OCI-LY7 (cell line): ENCODE results near the gene CDH23. TPM values are rescaled to one million over a fixed set of nuclear protein-coding genes. Genes with fewer than 3 reads are reported as not detected.

Experiments used
- BruUV-seq: library from RNA; stranded (reverse); fragments of 400-500 nt; replicated peaks from 2 replicates; lab custom pipeline; 2021; lab: Mats Ljungman, UMichigan
- CTCF ChIA-PET: fragments of 300-600 bp; sonication (Branson Sonifier 250); formaldehyde crosslinking; loops from one replicate; lab custom pipeline; 2022; ENCODE audit warnings: antibody characterized with exemption; ENCODE audit not compliant: unreplicated experiment; lab: Charles Lee
- POLR2A ChIA-PET: fragments of 300-600 bp; sonication (Branson Sonifier 250); formaldehyde crosslinking; loops from one replicate; lab custom pipeline; 2022; ENCODE audit warnings: antibody characterized with exemption; lab: Charles Lee
- DNase-seq: peaks from one replicate; pipeline ENCODE4 v3.0.0-alpha.2; 2015; ENCODE audit warnings: low spot score
- H2AFZ ChIP-seq: fragments of 200-600 bp; sonication (generic), shearing (Covaris generic); 2 replicates; pipeline ENCODE4 v1.6.1; 2014; ENCODE audit warnings: mild to moderate bottlenecking, antibody characterized with exemption, low read length, moderate library complexity
- H3K27ac ChIP-seq: fragments of 200-600 bp; sonication (generic); 2 replicates; pipeline ENCODE4 v1.5.1; 2014; ENCODE audit warnings: mixed run types, low read depth, mild to moderate bottlenecking, moderate library complexity, low read length, inconsistent platforms; ENCODE audit not compliant: poor library complexity, severe bottlenecking
- H3K36me3 ChIP-seq: fragments of 200-600 bp; sonication (generic); 2 replicates; pipeline ENCODE4 v1.6.1; 2014; ENCODE audit warnings: mild to moderate bottlenecking, antibody characterized with exemption, low read length, moderate library complexity, mixed read lengths; ENCODE audit not compliant: insufficient read depth
- H3K4me1 ChIP-seq: fragments of 200-600 bp; sonication (generic); 2 replicates; pipeline ENCODE4 v1.5.1; 2014; ENCODE audit warnings: mild to moderate bottlenecking, low read length; ENCODE audit not compliant: insufficient read depth, poor library complexity, severe bottlenecking
- H3K4me2 ChIP-seq: fragments of 200-600 bp; sonication (generic); 2 replicates; pipeline ENCODE4 v1.6.1; 2014; ENCODE audit warnings: mild to moderate bottlenecking, low read length
- H3K4me3 ChIP-seq: fragments of 200-600 bp; sonication (generic); 2 replicates; pipeline ENCODE4 v1.5.1; 2014; ENCODE audit warnings: mild to moderate bottlenecking, low read depth, low read length; ENCODE audit not compliant: poor library complexity, severe bottlenecking
- H3K79me2 ChIP-seq: fragments of 200-600 bp; sonication (generic); 2 replicates; pipeline ENCODE4 v1.6.1; 2016; ENCODE audit warnings: low read depth, mild to moderate bottlenecking, low read length, moderate library complexity, mixed read lengths; ENCODE audit not compliant: insufficient read depth
- H3K9me2 ChIP-seq: fragments of 200-600 bp; sonication (generic); 2 replicates; pipeline ENCODE4 v1.6.1; 2016; ENCODE audit warnings: mild to moderate bottlenecking, low read length, mixed read lengths; ENCODE audit not compliant: insufficient read depth
- H3K9me3 ChIP-seq: fragments of 200-600 bp; sonication (generic); 2 replicates; pipeline ENCODE4 v1.6.1; 2014; ENCODE audit warnings: mild to moderate bottlenecking, mixed run types, low read length, mixed read lengths
- H4K20me1 ChIP-seq: fragments of 200-600 bp; sonication (generic); 2 replicates; pipeline ENCODE4 v1.6.1; 2014; ENCODE audit warnings: mild to moderate bottlenecking, antibody characterized with exemption, low read length, moderate library complexity, mixed read lengths; ENCODE audit not compliant: insufficient read depth
- EZH2phosphoT487 ChIP-seq: fragments of 200-600 bp; sonication (generic); IDR thresholded peaks from 2 replicates; pipeline ENCODE4 v1.6.1; 2018; ENCODE audit warnings: low read depth, borderline replicate concordance, mild to moderate bottlenecking, mixed run types, antibody characterized with exemption, low read length, moderate library complexity, mixed read lengths
- intact Hi-C: fragments of 100-400 bp; cut with micrococcal nuclease; formaldehyde crosslinking; loops from one replicate; pipeline ENCODE4 v1.10.0; 2022; ENCODE audit not compliant: unreplicated experiment
- total RNA-seq, 2 experiments: library from RNA; depleted of rRNA in 1 of 2; stranded (reverse); fragments of >200 nt in 1 of 2; shearing (Covaris generic) in 1 of 2; gene quantifications; 2 replicates each; pipeline ENCODE4 v1.2.3, GENCODE V29; 2014 to 2022
- TF ChIP-seq, protein P1 (sequence below): fragments of 200-600 bp; sonication (generic); conservative IDR thresholded peaks from 2 replicates; pipeline ENCODE4 v1.5.1; 2014; ENCODE audit warnings: mild to moderate bottlenecking, antibody characterized with exemption, low read length, moderate library complexity, mixed read lengths

The CDH23 gene
- total RNA-seq, 2 experiments from 2014 or later = 0.92 to 9.9 TPM

GRCh38 chr10:71840177-71840957, 443.6 kb downstream of the CDH23 start:
- Histone ChIP-seq H3K4me1 (peaks cover 82% of the 10 kb centered on the region), H3K4me2 (no peak overlapping the region; the same call in 1 of the 2 replicates), H2AFZ (no peak overlapping the region), H3K9me3 (no peaks in the 10 kb centered on the region), H3K9me2 (no peaks in the 10 kb centered on the region), H3K27ac (no peak overlapping the region), H3K36me3 (peaks cover 15% of the 10 kb centered on the region; the same call in 1 of the 2 replicates), H4K20me1 (peaks cover 31% of the 10 kb centered on the region), H3K4me3 (no peak overlapping the region), H3K79me2 (peaks cover 95% of the 10 kb centered on the region)
- intact Hi-C loops = no loop called here
- CTCF ChIA-PET = no interaction called here
- TF ChIP-seq, protein P1, sequence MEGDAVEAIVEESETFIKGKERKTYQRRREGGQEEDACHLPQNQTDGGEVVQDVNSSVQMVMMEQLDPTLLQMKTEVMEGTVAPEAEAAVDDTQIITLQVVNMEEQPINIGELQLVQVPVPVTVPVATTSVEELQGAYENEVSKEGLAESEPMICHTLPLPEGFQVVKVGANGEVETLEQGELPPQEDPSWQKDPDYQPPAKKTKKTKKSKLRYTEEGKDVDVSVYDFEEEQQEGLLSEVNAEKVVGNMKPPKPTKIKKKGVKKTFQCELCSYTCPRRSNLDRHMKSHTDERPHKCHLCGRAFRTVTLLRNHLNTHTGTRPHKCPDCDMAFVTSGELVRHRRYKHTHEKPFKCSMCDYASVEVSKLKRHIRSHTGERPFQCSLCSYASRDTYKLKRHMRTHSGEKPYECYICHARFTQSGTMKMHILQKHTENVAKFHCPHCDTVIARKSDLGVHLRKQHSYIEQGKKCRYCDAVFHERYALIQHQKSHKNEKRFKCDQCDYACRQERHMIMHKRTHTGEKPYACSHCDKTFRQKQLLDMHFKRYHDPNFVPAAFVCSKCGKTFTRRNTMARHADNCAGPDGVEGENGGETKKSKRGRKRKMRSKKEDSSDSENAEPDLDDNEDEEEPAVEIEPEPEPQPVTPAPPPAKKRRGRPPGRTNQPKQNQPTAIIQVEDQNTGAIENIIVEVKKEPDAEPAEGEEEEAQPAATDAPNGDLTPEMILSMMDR = no peak
- TF ChIP-seq EZH2phosphoT487 = no peak
- no TSS peak for BruUV-seq
- no peak for DNase-seq
- POLR2A ChIA-PET = interaction anchor here (0.6 to 5.5 kb wide), 5 partner anchors 9 to 416 kb away, joined by 3 to 35 read pairs (median 5); partner anchors contain the start of gene PSAP

DNA sequence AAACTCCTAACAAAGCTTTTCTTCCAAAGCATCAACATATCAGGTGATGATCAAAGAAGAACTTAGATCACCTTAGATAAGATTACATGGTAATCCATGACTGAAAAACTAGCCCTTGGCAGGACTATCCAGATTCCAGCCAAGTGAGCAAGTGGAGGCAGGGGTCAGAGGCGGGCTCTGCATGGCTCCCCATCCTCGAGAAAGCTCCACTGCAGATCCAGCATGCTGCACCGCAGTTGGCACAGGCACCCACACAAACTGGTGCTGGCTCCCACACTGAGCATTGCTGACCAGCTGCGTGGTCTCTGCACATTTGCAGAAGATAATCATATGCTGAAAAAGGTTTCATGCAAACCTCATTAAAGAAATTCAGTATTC, 444.2 kb downstream of the CDH23 start:
- H3K4me1 ChIP-seq = peaks cover 81% of the 10 kb centered on the region
- H3K9me2 ChIP-seq = no peaks in the 10 kb centered on the region
- no peak overlapping the region for H3K4me3 ChIP-seq
- no TSS peak for BruUV-seq
- no peak overlapping the region; the same call in 1 of the 2 replicates for H3K4me2 ChIP-seq
- intact Hi-C loops = no loop called here
- no peaks in the 10 kb centered on the region for H3K9me3 ChIP-seq
- H3K36me3 ChIP-seq = peaks cover 15% of the 10 kb centered on the region; the same call in 1 of the 2 replicates
- H3K79me2 ChIP-seq = peaks cover 95% of the 10 kb centered on the region
- H4K20me1 ChIP-seq = peaks cover 31% of the 10 kb centered on the region
- ChIA-PET POLR2A (interaction anchor here (0.6 to 5.5 kb wide), 4 partner anchors 8 to 63 kb away, joined by 4 to 35 read pairs (median 6); partner anchors contain the start of gene PSAP), CTCF (no interaction called here)
- H2AFZ ChIP-seq = no peak overlapping the region
- DNase-seq = no peak
- no peak overlapping the region for H3K27ac ChIP-seq
- TF ChIP-seq, protein P1 = no peak
- TF ChIP-seq EZH2phosphoT487 = no peak
